Astrocyte of the hippocampus (primary cell): ENCODE measurements around the gene TTLL13.
A peak's percentile ranks its signal among the peaks of the same experiment; 100 is the strongest.
"Not testable (repeated sequence)": the region's sequence is repeated elsewhere in the genome, so short reads cannot be mapped to it uniquely, and the experiment has no call there.

Experiments used
- DNase-seq: peaks from one replicate; pipeline ENCODE4 v3.0.0; 2011; ENCODE audit warnings: low read depth, low spot score

TTLL13 gene

GRCh38 chr15:90234096-90234988 is 15.0 kb upstream of the TTLL13 start, which contains the start of gene GDPGP1:
GDPGP1 (plus strand) TSS chr15:90234209; CDS start chr15:90240909, 6,700 bp downstream.
- no peak for DNase-seq

- DNase-seq, result no peak
Observed at GRCh38 chr15:90239371-90239770, 10.0 kb upstream of the TTLL13 start.

GRCh38 chr15:90240856-90241255 is 8.5 kb upstream of the TTLL13 start:
- no peak for DNase-seq

GRCh38 chr15:90241343-90242192 is 7.8 kb upstream of the TTLL13 start:
- DNase-seq, result no peak

GRCh38 chr15:90243943-90244639 is 5.3 kb upstream of the TTLL13 start:
- DNase-seq, result no peak

- no peak for DNase-seq
Observed at GRCh38 chr15:90248789-90249202, 560 bp upstream of the TTLL13 start.

GRCh38 chr15:90257776-90258175 is 8.4 kb downstream of the TTLL13 start:
- DNase-seq, result no peak

GRCh38 chr15:90259524-90259923 is 10.2 kb downstream of the TTLL13 start:
- peak; percentile 29 for DNase-seq

GRCh38 chr15:90260731-90261130 is 11.4 kb downstream of the TTLL13 start:
- DNase-seq, result not testable (repeated sequence)

- DNase-seq, result peak; percentile 22
Observed at GRCh38 chr15:90261811-90262210, 12.5 kb downstream of the TTLL13 start.

GRCh38 chr15:90262426-90262825 is 13.1 kb downstream of the TTLL13 start:
- DNase-seq, result no peak

- no peak for DNase-seq
Observed at GRCh38 chr15:90264671-90265070, 15.3 kb downstream of the TTLL13 start.

GRCh38 chr15:90265271-90266060 is 16.1 kb downstream of the TTLL13 start, which contains the start of gene NGRN:
NGRN (plus strand) TSS chr15:90265672; CDS start chr15:90265713, 41 bp downstream.
- peak; percentile 95 for DNase-seq

GRCh38 chr15:90266061-90266431 is 16.7 kb downstream of the TTLL13 start:
- DNase-seq, result no peak

GRCh38 chr15:90266485-90266884 is 17.1 kb downstream of the TTLL13 start:
- peak; percentile 25 for DNase-seq

- DNase-seq, result no peak
Observed at GRCh38 chr15:90268415-90268814, 19.1 kb downstream of the TTLL13 start.

- DNase-seq, result no peak
Observed at GRCh38 chr15:90270502-90271150, 21.3 kb downstream of the TTLL13 start.

GRCh38 chr15:90271459-90272166 is 22.3 kb downstream of the TTLL13 start:
- no peak for DNase-seq

GRCh38 chr15:90278467-90278866 is 29.1 kb downstream of the TTLL13 start:
- not testable (repeated sequence) for DNase-seq

- DNase-seq, result not testable (repeated sequence)
Observed at GRCh38 chr15:90280743-90281142, 31.4 kb downstream of the TTLL13 start.
